Activated CD4-positive, alpha-beta T cell treated with anti-CD3 and anti-CD28 coated beads, Interleukin-2, amount 50 U/mL, for 1 hour (primary cell): ENCODE measurements around the gene EPHB1.
"Not testable (repeated sequence)": the region's sequence is repeated elsewhere in the genome, so short reads cannot be mapped to it uniquely, and the experiment has no call there.

Experiments used
- DNase-seq: peaks from one replicate; pipeline ENCODE4 v3.0.0-alpha.2; 2020

EPHB1 gene

GRCh38 chr3:135090020-135090717 lies 295.1 kb downstream of the EPHB1 start:
- DNase-seq, result no peak

DNA sequence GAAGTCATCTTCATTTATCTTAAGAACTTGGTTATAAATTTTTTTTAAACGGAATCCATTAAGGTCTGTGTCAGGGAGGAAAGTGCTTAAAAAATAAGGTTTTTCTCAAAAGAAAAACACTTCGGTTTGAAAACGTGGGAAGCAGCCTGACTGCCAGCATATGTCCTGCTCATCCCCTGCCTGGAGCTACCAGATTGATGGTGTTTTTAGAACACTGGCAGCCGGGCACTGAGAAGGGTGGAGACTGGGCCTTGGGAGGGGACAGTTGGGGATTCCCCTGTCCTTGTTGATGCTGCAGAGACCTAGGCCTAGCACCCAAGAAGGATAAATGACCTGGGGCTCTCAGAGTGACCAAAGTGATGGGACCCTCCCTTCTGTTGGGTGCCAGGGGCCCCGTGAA lies 296.9 kb downstream of the EPHB1 start:
- DNase-seq, result no peak

GRCh38 chr3:135093121-135093520 lies 298.1 kb downstream of the EPHB1 start:
- DNase-seq, result no peak

DNA sequence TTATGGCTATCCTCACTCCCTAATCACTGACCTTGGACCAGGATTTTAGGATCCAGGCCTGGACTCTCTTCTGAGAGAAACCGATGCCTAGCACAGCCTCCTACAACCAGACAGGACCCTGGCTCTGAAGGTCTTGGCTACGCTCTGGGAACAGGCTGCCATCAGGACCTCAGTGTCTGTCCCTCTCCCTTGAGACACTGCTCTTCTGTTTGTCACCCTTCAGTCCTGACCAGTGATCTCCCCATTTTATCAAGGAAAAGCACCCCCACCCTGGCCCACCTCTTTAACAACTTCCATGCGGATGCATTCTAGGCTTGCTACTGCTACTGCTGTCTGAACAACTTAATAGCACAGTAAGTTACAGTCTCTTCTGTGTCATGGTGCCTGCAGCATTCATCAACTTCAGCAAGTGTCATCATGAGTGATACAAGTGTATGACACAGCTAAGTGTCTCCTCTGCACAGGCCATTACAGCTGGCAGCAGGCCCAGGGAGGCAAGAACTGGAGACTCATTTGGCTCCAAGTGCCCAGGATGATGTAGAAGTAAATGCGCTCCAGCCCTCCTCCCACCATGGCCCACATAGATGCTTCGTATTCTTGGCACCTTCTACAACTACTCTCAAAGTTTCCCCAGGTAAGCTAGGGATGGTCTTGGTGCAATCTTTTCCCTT lies 302.4 kb downstream of the EPHB1 start:
- no peak for DNase-seq

DNA sequence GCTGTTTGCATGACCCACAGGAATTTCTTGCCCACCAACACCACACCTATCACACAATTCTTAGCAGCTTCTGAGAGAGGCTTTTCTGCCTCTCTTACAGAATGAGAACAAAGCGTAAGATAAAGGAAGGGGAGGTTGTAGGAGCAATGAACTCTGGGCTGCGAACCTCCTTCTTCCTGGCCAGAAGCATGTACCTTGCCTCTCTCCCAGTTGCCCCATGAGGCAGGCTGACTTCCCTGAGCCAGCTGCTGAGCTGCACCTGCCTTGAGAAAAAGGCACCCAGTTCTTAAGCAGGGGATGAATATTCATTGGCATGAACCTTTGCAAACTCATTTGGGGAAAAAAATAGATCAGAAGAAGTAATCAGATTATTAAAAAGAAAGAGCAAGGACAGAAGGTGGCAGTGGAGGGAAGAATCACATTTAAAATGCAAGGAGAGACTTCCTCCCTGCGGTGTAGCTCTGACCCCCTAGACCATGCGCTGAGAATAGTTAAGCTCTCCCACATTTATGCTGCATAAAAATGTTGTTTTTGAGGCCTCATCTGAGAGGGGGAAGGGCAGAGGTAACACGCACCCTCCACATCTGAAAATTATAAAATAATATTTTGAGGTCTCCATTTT lies 304.8 kb downstream of the EPHB1 start:
- DNase-seq, result no peak

- no peak for DNase-seq
Measured at GRCh38 chr3:135100366-135100765, 305.3 kb downstream of the EPHB1 start.

GRCh38 chr3:135103917-135104316 lies 308.9 kb downstream of the EPHB1 start:
- no peak for DNase-seq

DNA sequence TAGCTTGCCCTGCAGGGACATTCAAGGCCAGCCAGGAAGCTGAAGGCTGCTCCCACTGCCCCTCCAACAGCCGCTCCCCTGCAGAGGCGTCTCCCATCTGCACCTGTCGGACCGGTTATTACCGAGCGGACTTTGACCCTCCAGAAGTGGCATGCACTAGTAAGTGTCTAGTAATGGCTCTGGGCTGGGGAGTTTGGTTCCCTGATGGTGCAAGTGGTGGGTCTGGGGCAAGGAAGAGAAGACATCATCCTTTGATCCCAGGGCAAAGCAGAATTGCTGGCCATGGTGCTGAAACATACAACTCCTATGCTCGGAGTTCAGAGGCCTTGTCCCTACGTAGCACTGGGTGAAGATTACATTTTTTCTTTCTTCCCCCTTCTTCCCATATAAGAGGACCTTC lies 311.4 kb downstream of the EPHB1 start:
- no peak for DNase-seq

DNA sequence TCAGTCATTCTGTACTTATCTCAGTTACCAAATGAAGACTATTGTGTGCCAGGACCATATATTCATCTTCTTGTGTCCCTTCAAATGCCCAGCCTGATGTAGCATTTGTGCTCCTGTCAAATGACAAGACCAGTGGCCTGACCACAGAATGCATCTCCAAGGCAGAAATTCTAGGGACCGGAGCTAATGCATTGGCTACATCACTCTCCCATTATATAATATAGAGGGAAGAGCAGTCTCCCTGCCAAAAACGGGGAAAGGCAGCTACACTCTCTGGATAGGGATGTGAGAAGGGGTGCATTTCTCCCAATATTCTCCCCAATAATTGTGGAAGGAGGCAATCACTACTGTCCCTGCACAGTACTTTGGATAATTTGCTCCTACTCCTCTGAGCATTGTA lies 312.0 kb downstream of the EPHB1 start:
- DNase-seq, result no peak

DNA sequence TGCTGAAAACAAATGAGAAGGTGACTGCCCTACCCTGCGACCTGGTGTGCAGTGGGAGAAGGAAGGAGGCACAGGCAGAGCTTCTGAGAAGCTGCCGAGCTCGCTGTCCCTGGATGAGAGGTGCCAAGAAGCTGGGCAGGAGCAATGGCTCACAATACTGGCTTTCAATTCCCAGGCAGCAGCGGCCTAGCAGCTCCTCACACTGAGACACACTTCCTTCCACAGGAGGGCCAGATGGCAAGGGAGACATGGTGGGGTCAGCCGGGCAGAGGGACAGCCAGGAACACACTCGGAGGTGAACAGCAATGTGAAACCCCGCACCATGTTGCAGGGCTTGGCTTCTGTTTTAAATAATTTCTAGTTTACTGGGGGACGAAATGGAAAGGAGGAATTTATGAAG lies 314.6 kb downstream of the EPHB1 start:
- no peak for DNase-seq

GRCh38 chr3:135114551-135114950 lies 319.5 kb downstream of the EPHB1 start:
- DNase-seq, result not testable (repeated sequence)

- DNase-seq, result no peak
Measured at GRCh38 chr3:135117977-135118376, 322.9 kb downstream of the EPHB1 start.

DNA sequence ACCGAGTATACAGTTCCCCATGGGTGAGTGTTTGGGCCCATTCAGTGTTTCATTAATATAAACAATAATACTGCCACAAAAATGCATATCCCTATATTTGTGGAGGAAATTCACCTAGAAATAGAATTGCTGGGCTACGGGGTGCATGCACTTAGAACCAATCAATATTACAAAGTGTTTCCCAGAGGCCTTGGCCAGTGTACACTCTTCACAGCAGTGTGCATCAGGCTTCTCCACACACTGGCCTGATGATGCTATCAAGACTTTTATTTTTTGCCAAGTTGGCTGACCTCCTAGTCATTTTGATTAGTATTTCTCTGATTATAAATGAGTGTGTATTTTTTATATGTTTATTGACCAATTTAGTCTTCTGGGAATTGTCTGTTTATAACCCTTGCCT lies 323.7 kb downstream of the EPHB1 start:
- no peak for DNase-seq

GRCh38 chr3:135125171-135125801 lies 330.2 kb downstream of the EPHB1 start:
- DNase-seq, result no peak

DNA sequence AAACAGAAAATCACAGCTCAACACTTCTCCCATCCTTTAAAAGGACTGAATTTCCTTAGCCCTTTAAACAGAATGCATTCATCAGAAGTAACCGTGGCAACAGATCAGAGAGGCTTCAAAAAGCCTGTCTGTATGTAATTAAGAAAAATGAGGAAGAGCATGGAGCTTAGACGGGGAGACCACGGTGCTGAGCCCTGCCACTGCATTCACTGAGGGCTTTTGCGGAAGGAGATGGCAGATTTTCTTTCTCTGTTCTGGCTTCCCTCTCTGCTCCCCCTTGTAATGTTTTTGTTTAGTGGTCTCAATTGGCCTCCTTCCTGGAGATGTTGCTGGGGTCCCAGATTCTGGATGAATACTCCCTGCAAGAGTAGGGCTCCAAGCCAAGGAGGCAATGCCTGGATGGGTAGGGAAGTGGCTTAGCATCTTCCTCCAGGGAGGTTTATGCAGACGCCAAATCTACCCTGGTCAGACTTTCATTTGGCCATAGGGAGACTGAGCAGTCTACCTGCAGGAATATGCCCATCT lies 332.9 kb downstream of the EPHB1 start:
- DNase-seq, result no peak

GRCh38 chr3:135128818-135129217 lies 333.8 kb downstream of the EPHB1 start:
- DNase-seq, result no peak

- no peak for DNase-seq
Measured at GRCh38 chr3:135131290-135131689, 336.2 kb downstream of the EPHB1 start.

DNA sequence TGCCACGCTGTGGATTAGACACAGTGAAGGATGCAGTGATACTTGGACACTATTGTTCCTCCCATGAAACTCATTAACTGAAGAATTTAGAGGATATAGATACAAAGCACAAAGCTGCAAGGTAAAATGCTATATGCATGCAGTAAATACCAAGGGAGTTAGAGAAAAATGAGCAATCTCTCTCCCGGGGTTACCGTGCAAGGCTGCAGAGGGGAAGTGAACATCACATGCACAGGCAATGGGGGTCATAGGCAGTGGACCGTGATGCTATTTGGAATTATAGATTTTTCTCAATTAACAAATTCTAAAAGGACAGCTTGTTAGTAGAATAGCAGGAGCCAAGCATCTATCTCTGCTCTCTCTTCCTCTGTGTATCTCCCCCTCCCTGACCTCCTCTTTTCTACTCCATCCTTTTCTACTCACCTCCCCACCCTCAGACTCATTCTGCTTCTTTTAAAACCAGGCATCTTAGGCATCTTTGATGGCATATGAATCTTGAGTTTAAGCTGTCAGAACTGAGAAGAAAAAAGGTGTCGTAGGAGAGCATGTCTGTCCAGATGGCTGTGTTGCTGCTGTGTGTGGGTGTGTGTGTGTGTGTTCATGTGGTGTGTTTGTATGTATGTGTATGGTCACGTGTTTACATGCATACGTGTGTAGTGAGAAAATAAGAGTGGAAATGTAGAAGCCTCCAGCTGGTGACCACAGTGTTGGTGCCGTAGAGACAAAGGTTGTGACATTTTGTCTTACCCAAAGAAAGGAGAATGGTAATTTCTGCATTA lies 339.0 kb downstream of the EPHB1 start:
- no peak for DNase-seq

GRCh38 chr3:135134684-135135075 lies 339.6 kb downstream of the EPHB1 start:
- DNase-seq, result no peak

GRCh38 chr3:135135445-135135844 lies 340.4 kb downstream of the EPHB1 start:
- no peak for DNase-seq

DNA sequence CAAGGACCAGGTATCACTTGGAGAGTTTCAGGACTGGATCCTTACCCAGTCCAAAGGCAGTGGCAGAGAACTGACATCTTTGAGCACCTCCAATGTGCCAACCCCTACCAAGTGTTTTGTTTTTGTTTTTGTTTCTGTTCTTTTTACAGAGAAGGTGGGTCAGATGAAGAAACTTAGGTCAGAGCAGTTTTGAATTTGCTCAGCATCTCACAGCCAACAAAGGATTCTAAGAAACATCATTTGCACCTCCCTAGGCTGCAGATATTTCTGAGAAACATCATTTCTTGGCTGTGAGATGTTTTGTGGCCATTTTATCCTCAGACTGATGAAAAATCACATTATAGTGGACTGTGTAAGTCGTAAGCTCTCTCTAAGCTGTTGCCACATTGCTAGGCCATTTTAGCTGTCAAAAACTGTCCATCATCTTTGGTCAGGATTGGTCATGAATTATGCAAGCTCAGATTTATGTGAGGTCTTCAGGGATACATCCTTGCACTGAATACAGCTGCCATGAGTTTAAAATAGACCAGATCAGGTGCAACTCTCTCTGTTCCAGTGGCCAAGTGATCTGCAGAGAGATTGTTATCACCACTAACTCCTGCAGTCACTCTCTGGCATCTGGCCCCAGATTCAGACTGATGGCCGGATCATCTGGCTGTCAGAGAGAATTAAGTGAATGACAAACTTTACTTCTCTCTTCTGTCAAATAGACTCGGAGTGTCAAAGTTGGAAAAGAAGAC lies 341.5 kb downstream of the EPHB1 start:
- DNase-seq, result no peak

DNA sequence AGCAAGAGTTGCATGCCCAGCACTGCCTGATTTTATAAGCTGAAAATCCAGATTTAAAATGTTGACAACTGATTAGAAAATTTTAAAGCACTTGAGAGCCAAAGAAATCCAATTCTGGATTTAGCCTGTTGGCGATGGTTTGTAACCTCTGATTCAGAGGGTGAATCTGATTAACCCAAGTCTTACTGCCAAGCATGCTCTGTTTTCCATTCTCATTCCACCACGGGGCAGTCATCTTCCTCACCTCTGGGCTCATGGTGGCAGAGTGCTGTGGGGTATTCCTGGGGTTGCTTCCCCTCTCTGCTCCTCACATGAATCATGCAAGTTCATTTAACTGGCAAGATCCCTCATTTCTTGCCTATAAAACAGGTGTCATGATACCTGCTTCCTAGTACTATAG lies 342.2 kb downstream of the EPHB1 start:
- DNase-seq, result no peak
